NB4 (cell line): ENCODE measurements around the gene RGL3.

Experiments used
- DNase-seq: peaks from one replicate; pipeline ENCODE4 v3.0.0; 2010; ENCODE audit warnings: low read depth
- H3K4me3 ChIP-seq: one replicate; pipeline ENCODE4 v1.5.1; 2011; ENCODE audit warnings: mild to moderate bottlenecking, low read depth, low read length, moderate library complexity
- CTCF ChIP-seq: IDR thresholded peaks from one replicate; pipeline ENCODE4 v1.5.1; 2012; ENCODE audit warnings: low read depth, low read length
- MAX ChIP-seq: IDR thresholded peaks from 2 replicates; pipeline ENCODE4 v1.6.1; 2011; ENCODE audit warnings: low read depth, low read length
- MYC ChIP-seq: IDR thresholded peaks from 2 replicates; pipeline ENCODE4 v1.6.1; 2011; ENCODE audit warnings: low read depth, low read length
- POLR2A ChIP-seq: IDR thresholded peaks from 2 replicates; pipeline ENCODE4 v1.6.1; 2011; ENCODE audit warnings: mild to moderate bottlenecking; ENCODE audit not compliant: insufficient read length; ENCODE audit errors: extremely low read depth

The RGL3 gene

DNA sequence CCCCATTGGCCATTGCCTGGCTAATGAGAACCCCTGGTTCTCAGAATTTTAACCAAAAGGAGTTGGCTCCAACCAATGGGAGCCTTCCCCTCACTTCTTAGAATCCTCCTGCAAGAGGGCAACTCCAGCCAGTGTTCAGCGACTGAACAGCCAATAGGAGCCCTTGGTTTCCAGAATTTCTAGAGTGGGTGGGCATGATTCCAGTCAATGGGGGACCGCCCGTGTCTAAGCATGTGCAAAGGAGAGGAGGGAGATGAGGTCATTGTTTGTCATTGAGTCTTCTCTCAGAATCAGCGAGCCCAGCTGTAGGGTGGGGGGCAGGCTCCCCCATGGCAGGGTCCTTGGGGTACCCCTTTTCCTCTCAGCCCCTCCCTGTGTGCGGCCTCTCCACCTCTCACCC, 54.2 kb downstream of the RGL3 start:
- DNase-seq, result no peak
- TF ChIP-seq POLR2A (no peak), CTCF (no peak), MYC (no peak), MAX (no peak)

GRCh38 chr19:11364296-11364904, 54.7 kb downstream of the RGL3 start:
- no peak overlapping the region for H3K4me3 ChIP-seq
- DNase-seq, result no peak
- TF ChIP-seq POLR2A (no peak), MAX (no peak), CTCF (no peak), MYC (no peak)

More for the DNA sequence above, 54.2 kb downstream of the RGL3 start:
- no peak overlapping the region for H3K4me3 ChIP-seq

GRCh38 chr19:11363881-11364280, 55.2 kb downstream of the RGL3 start:
- TF ChIP-seq POLR2A, result no peak
- no peak for TF ChIP-seq CTCF
- no peak for TF ChIP-seq MYC
- TF ChIP-seq MAX, result no peak
- no peak overlapping the region for H3K4me3 ChIP-seq
- no peak for DNase-seq

DNA sequence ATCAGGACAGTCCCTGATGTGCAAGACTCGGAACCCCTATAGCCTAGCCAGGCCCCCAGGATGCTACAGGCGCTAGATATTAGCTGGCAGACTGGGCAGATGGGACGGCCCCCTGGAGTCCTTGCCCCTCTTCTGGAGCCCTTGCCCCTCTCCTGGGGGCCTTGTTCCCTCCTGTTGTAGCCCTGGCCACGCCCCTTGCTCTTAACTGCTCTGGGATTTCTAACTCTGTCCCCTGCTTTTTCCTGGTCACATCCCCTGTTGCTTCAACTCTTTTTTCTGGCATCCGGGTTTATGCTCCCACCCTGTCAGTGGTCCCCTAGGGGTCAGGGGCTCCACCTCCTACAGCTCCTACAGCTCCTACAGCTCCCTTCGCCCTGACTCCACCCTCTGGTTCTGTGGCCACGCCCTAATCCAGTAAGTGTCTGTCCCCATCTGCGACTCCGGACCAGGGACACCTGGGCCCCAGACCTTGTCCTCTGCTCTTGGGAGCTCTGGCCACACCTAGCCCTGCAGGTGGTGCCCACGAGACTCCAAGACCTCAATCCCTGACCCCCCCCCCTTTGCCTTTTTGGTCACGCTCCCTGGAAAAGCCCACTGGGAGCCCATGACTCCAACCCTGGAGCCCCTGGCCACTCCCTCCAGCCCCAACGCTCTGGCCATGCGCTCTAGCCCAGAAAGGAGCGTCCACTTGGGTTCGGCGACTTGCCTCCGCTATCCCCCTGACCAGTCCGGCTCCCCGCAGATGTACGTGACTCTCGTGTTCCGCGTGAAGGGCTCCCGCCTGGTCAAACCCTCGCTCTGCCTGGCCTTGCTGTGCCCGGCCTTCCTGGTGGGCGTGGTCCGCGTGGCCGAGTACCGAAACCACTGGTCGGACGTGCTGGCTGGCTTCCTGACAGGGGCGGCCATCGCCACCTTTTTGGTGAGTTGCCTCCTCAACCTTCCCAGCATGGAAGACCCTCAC, 57.1 kb downstream of the RGL3 start:
- no peak for DNase-seq

GRCh38 chr19:11361037-11361770, 57.9 kb downstream of the RGL3 start:
- H3K4me3 ChIP-seq, result no peak overlapping the region
- DNase-seq, result no peak
- TF ChIP-seq MAX (no peak), MYC (no peak), POLR2A (no peak), CTCF (no peak)

More for the DNA sequence above, 57.1 kb downstream of the RGL3 start:
- H3K4me3 ChIP-seq, result no peak overlapping the region
- no peak for TF ChIP-seq MAX
- TF ChIP-seq CTCF, result no peak
- TF ChIP-seq MYC, result no peak
- TF ChIP-seq POLR2A, result no peak
